RWPE2 (cell line): Measurements from ENCODE around the gene LRRC51.
"Not testable (repeated sequence)": the region's sequence is repeated elsewhere in the genome, so short reads cannot be mapped to it uniquely, and the experiment has no call there.

Source experiments
- ATAC-seq: fragments of 200-7000 bp; cut with Tn5 transposase; 3 replicates; pipeline ENCODE4 v1.9.1; 2021; ENCODE audit warnings: low read depth
- DNase-seq: peaks from one replicate; pipeline ENCODE4 v3.0.0-alpha.2; 2020; ENCODE audit warnings: low spot score
- H3K27ac ChIP-seq: fragments of 450-650 bp; 2 replicates; pipeline ENCODE4 v1.5.1; 2017; ENCODE audit warnings: mild to moderate bottlenecking; ENCODE audit not compliant: poor library complexity, severe bottlenecking
- H3K27me3 ChIP-seq: fragments of 250-450 bp; sonication (Bioruptor Pico); 2 replicates; pipeline ENCODE4 v1.5.1; 2021; ENCODE audit warnings: mild to moderate bottlenecking, moderate library complexity; ENCODE audit not compliant: insufficient read depth, poor library complexity, severe bottlenecking
- H3K36me3 ChIP-seq: fragments of 250-450 bp; sonication (Bioruptor Pico); 2 replicates; pipeline ENCODE4 v1.5.1; 2020; ENCODE audit warnings: low read depth, mild to moderate bottlenecking, moderate library complexity
- H3K4me1 ChIP-seq: fragments of 250-450 bp; sonication (Bioruptor Pico); 2 replicates; pipeline ENCODE4 v1.5.1; 2021; ENCODE audit warnings: mild to moderate bottlenecking, moderate library complexity; ENCODE audit not compliant: insufficient read depth, poor library complexity, severe bottlenecking
- H3K4me3 ChIP-seq: fragments of 250-450 bp; sonication (Bioruptor Pico); 2 replicates; pipeline ENCODE4 v1.5.1; 2021; ENCODE audit warnings: mild to moderate bottlenecking, moderate library complexity; ENCODE audit not compliant: severe bottlenecking
- H3K9me3 ChIP-seq: fragments of 250-450 bp; sonication (Bioruptor Pico); 2 replicates; pipeline ENCODE4 v1.5.1; 2021; ENCODE audit warnings: mild to moderate bottlenecking, moderate library complexity; ENCODE audit not compliant: severe bottlenecking
- TF ChIP-seq, protein P1 (sequence below): fragments of 450-650 bp; IDR thresholded peaks from one replicate; pipeline ENCODE4 v1.5.1; 2017; ENCODE audit warnings: mild to moderate bottlenecking, moderate library complexity; ENCODE audit not compliant: poor library complexity, severe bottlenecking

Gene LRRC51

GRCh38 chr11:72141066-72141465 is 60.4 kb downstream of the LRRC51 start:
- Histone ChIP-seq H3K27me3 (no peaks in the 10 kb centered on the region), H3K9me3 (no peaks in the 10 kb centered on the region), H3K4me3 (no peak overlapping the region), H3K4me1 (peaks cover 50% of the 10 kb centered on the region), H3K27ac (peak overlapping the region; percentile 99), H3K36me3 (peaks cover 33% of the 10 kb centered on the region)
- ATAC-seq (peak; percentile 62), DNase-seq (no peak)
- TF ChIP-seq, protein P1, sequence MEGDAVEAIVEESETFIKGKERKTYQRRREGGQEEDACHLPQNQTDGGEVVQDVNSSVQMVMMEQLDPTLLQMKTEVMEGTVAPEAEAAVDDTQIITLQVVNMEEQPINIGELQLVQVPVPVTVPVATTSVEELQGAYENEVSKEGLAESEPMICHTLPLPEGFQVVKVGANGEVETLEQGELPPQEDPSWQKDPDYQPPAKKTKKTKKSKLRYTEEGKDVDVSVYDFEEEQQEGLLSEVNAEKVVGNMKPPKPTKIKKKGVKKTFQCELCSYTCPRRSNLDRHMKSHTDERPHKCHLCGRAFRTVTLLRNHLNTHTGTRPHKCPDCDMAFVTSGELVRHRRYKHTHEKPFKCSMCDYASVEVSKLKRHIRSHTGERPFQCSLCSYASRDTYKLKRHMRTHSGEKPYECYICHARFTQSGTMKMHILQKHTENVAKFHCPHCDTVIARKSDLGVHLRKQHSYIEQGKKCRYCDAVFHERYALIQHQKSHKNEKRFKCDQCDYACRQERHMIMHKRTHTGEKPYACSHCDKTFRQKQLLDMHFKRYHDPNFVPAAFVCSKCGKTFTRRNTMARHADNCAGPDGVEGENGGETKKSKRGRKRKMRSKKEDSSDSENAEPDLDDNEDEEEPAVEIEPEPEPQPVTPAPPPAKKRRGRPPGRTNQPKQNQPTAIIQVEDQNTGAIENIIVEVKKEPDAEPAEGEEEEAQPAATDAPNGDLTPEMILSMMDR = no peak

DNA sequence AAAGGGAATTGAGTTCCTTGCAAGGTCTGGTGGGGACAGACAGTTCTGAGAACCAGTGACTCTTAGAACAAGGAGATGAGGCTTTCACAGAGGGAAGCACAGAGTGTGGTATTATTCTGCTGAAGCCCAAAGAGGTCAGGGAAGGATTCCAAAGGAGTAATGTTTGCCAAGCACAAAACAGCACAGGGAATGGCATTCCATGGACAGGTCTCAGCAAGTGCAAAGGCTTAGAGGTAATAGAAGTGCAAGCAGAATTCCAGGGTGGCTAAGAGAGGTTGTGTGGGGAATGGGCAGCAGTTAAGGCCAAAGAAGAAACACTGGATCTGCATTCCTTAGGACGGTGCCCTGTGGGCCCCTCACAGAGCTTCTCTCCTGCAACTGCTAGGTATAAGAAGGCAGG is 61.4 kb downstream of the LRRC51 start:
- peak; percentile 79 for ATAC-seq

GRCh38 chr11:72142543-72142942 is 61.9 kb downstream of the LRRC51 start:
- H3K27ac ChIP-seq = peak overlapping the region; percentile 99
- not testable (repeated sequence) for H3K27me3 ChIP-seq, H3K4me3 ChIP-seq, H3K9me3 ChIP-seq, DNase-seq
- H3K4me1 ChIP-seq = peaks cover 53% of the 10 kb centered on the region
- ATAC-seq = peak; percentile 15
- H3K36me3 ChIP-seq = peaks cover 48% of the 10 kb centered on the region

More for the DNA sequence above, 61.4 kb downstream of the LRRC51 start:
- Histone ChIP-seq H3K4me1 (peaks cover 53% of the 10 kb centered on the region), H3K27ac (peak overlapping the region; percentile 99), H3K36me3 (peaks cover 44% of the 10 kb centered on the region)
- not testable (repeated sequence) for H3K9me3 ChIP-seq, H3K27me3 ChIP-seq, H3K4me3 ChIP-seq
- DNase-seq = peak; percentile 77

DNA sequence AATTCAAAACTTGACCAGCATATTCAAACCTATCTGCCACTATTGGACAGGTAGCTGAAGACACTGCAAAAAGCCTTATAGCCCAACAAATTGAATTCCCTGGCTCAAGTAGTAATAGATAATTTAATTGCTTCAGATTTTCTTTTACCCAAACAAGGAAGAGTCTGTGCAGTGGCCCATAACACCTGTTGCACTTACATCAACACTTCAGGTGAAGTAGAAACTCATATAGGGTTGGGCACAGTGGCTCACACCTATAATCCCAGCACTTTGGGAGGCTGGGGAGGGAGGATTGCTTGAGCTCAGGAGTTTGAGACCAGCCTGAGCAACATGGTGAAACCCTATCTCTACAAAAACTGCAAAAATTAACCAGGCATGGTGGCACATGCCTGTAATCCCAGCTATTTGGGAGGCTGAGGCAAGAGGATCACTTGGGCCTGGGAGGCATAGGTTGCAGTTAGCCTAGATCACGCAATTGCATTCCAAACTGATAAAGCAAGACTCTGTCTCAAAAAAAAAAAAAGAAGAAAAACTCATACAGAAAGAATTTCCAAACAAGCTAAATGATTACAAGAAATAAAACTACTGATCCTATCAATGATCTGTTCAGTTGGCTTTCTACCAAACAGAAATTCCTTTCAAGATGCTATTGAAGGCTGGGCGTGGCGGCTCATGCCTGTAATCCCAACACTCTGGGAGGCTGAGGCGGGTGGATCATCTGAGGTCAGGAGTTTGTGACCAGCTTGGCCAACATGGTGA is 64.3 kb downstream of the LRRC51 start:
- Histone ChIP-seq H3K27ac (peak overlapping the region; percentile 99), H3K9me3 (no peaks in the 10 kb centered on the region), H3K27me3 (no peaks in the 10 kb centered on the region), H3K4me1 (peaks cover 50% of the 10 kb centered on the region), H3K4me3 (no peak overlapping the region), H3K36me3 (peaks cover 66% of the 10 kb centered on the region)
- TF ChIP-seq, protein P1 = no peak
- ATAC-seq (peak; percentile 38), DNase-seq (peak; percentile 84)
